Cardiac muscle cell (in vitro differentiated cells and primary cell): ENCODE measurements around the gene CPSF6. TPM values are rescaled to one million over a fixed set of nuclear protein-coding genes. Genes with fewer than 3 reads are reported as not detected.
"Not testable (repeated sequence)": the region's sequence is repeated elsewhere in the genome, so short reads cannot be mapped to it uniquely, and the experiment has no call there.

Experiments used
- DNase-seq, 2 donors: peaks; one replicate each; pipeline versions ENCODE4 v3.0.0 to v3.0.0-alpha.2; 2010 to 2017; ENCODE audit warnings: low read depth in 1 of 2, low spot score in 1 of 2
- H3K27ac ChIP-seq: fragments of 200-600 bp; sonication (generic); 2 replicates; pipeline ENCODE4 v1.5.1; 2016
- H3K27me3 ChIP-seq: fragments of 200-600 bp; sonication (generic); 2 replicates; pipeline ENCODE4 v1.6.0; 2016; ENCODE audit warnings: control low read depth
- H3K36me3 ChIP-seq: fragments of 200-600 bp; sonication (generic); 2 replicates; pipeline ENCODE4 v1.5.1; 2016; ENCODE audit warnings: control low read depth
- H3K4me1 ChIP-seq: fragments of 200-600 bp; sonication (generic); 2 replicates; pipeline ENCODE4 v1.8.1; 2017; ENCODE audit warnings: low read depth, mild to moderate bottlenecking, mixed run types
- H3K4me3 ChIP-seq: fragments of 200-600 bp; sonication (generic); 2 replicates; pipeline ENCODE4 v1.5.1; 2016; ENCODE audit warnings: mild to moderate bottlenecking
- H3K9me3 ChIP-seq: fragments of 200-600 bp; sonication (generic); 2 replicates; pipeline ENCODE4 v1.5.1; 2017; ENCODE audit warnings: low read depth, mild to moderate bottlenecking, control low read depth
- CTCF ChIP-seq: IDR thresholded peaks from 2 replicates; pipeline ENCODE4 v1.5.1; 2012; ENCODE audit warnings: low read depth, mild to moderate bottlenecking, low read length
- polyA plus RNA-seq: library from polyadenylated mRNA; unstranded; fragments of >200 nt; fragmentation: Nextera tagmentation; extraction: Ambion mirVana; gene quantifications from 2 replicates; pipeline ENCODE4 v1.2.1, GENCODE V29; 2016
- total RNA-seq: library from RNA; depleted of rRNA; stranded (reverse); fragments of >200 nt; gene quantifications from 2 replicates; pipeline ENCODE4 v1.2.3, GENCODE V29; 2016

The CPSF6 gene
- total and polyA plus RNA-seq, 2 experiments from 2014 or later = 51.5 to 88.1 TPM

DNA sequence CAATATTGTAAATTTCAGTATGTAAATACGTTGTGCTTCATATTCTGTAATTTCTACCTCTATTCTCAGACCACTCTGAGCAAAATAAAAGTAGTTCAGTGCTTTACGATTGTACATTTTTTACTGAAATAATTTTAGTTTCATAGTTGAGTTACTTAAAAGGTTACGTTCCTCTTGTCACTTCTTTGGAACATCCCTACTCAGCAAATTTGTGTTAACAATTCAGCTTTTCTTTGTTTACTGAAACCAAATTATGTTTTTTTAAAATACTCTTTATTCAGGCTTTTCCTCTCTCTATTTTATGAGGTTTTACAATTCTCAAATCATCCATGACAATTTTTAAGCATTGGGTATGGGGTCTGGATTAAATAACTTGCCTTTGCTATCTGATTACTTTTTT is 25.8 kb downstream of the CPSF6 start:
- Histone ChIP-seq H3K4me3 (no peak overlapping the region), H3K27me3 (no peaks in the 10 kb centered on the region), H3K9me3 (no peaks in the 10 kb centered on the region), H3K36me3 (peaks cover 72% of the 10 kb centered on the region), H3K4me1 (no peaks in the 10 kb centered on the region), H3K27ac (no peak overlapping the region)
- no peak for TF ChIP-seq CTCF
- DNase-seq = no peak

DNA sequence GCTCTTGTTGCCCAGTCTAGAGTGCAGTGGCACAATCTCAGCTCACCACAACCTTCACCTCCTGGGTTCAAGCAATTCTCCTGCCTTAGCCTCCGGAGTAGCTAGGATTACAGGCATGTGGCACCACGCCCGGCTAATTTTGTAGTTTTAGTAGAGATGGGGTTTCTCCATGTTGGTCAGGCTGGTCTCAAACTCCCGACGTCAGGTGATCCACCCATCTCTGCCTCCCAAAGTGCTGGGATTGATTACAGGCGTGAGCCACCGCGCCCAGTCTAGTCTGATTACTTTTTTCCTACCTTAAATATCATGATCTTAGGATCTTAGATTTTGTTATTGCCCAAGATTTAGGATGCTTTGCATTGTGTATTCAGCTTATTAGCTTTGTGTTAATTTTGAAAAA is 26.3 kb downstream of the CPSF6 start:
- H3K9me3 ChIP-seq, H3K4me1 ChIP-seq, H3K27me3 ChIP-seq, H3K4me3 ChIP-seq, DNase-seq, H3K27ac ChIP-seq: not testable (repeated sequence)
- H3K36me3 ChIP-seq = peaks cover 71% of the 10 kb centered on the region

GRCh38 chr12:69266036-69266635 is 26.8 kb downstream of the CPSF6 start:
- DNase-seq = peak in 1 of 2 donors; percentile 30
- Histone ChIP-seq H3K36me3 (peaks cover 69% of the 10 kb centered on the region), H3K27me3 (no peaks in the 10 kb centered on the region), H3K27ac (no peak overlapping the region), H3K9me3 (no peaks in the 10 kb centered on the region), H3K4me1 (peaks cover 6% of the 10 kb centered on the region), H3K4me3 (no peak overlapping the region)
- TF ChIP-seq CTCF = no peak

DNA sequence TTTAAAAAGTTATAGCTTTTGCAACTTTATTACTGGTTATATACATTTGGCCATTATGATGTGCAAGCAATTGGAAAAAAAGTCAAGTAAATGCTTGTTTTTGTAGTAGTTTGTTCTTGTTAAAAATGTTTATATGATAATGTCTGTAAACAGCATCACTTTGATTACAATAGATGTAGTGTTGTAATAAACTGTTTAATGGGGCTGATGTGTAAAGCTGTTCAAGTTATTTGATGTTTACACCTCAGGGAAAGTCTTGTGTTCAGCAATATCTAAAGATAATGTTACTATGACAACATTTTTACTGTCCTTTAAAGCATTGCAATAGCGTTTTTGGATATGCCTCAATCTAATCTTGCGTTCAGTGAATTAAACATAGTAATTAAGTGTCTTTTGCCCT is 30.4 kb downstream of the CPSF6 start:
- H3K9me3 ChIP-seq = no peaks in the 10 kb centered on the region
- H3K36me3 ChIP-seq = peaks cover 35% of the 10 kb centered on the region
- H3K27ac ChIP-seq = peak overlapping the region; percentile 35
- no peak for DNase-seq
- H3K27me3 ChIP-seq = no peaks in the 10 kb centered on the region
- no peak for TF ChIP-seq CTCF
- no peak overlapping the region for H3K4me3 ChIP-seq
- H3K4me1 ChIP-seq = peaks cover 29% of the 10 kb centered on the region

DNA sequence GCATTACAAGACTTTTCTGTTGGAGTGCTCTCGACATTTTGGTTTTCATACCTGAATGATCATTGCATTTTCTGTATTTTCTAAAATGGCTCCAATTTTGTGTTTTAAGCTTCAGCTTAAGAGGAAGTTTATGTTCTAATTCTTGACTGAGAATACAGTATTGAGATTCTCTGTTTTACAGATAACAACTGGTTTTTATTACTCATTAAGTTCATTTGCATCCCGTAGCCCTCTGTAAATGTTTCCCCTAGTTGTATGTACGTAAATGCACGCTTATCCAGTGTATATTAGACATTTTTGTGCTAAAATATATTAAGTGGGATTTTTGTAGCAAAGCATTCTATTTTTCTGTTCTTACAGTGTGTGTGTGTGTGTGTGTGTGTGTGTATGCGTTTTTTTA is 33.1 kb downstream of the CPSF6 start:
- Histone ChIP-seq H3K27ac (no peak overlapping the region), H3K9me3 (no peaks in the 10 kb centered on the region), H3K27me3 (no peaks in the 10 kb centered on the region), H3K4me1 (peaks cover 40% of the 10 kb centered on the region), H3K36me3 (peaks cover 18% of the 10 kb centered on the region), H3K4me3 (no peak overlapping the region)
- no peak for DNase-seq
- TF ChIP-seq CTCF = no peak

GRCh38 chr12:69274861-69275260 is 35.5 kb downstream of the CPSF6 start:
- Histone ChIP-seq H3K4me3 (no peak overlapping the region), H3K36me3 (peaks cover 6% of the 10 kb centered on the region), H3K9me3 (no peaks in the 10 kb centered on the region), H3K4me1 (peaks cover 40% of the 10 kb centered on the region), H3K27me3 (no peaks in the 10 kb centered on the region), H3K27ac (peak overlapping the region; percentile 61)
- DNase-seq = peak in 1 of 2 donors; percentile 29
- no peak for TF ChIP-seq CTCF
